HG03060 (cell line): Measurements from ENCODE around the gene GSK3B.

ENCODE experiments used
- ATAC-seq: cut with Tn5 transposase; IDR thresholded peaks from one replicate; pipeline ENCODE4 v1.9.1; 2021; ENCODE audit warnings: low read depth, moderate number of reproducible peaks; ENCODE audit not compliant: unreplicated experiment

The GSK3B gene

DNA sequence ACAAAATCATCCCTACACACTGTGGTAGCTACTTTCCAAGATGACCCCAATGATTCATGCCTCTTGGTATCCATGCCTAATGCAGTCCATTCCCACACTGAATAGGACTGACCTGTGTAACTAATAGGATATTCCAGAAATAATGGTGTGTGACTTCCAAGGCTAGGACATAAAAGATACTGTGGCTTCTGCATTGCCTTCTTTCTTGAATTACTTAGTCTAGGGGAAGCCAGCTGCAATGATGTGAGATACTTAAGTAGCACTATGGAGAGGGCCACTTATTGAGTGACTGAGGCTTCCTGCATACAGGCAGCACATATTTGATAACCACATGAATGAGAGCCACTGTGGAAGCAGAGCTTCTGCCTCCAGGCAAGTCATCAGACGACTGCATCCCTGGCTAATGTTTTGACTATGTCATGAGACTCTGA, 262.3 kb downstream of the GSK3B start:
- no peak for ATAC-seq

DNA sequence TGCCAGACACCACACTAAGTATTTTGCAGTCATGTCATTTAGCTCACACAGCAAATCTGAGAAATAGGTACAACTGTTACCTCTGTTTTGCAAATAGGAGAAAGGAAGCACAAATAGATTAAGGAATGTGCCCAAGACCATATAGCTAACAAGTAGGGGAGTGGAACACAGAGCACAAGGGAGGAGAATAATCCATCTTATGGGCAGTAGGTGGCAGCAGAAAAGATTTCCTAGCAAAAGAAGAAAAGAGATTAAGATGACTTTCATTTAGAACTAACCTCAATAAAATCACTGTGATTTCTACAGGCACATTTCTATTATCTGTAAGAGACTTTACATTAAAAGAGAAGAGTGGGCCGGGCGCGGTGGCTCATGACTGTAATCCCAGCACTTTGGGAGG, 263.2 kb downstream of the GSK3B start:
- ATAC-seq: no peak

DNA sequence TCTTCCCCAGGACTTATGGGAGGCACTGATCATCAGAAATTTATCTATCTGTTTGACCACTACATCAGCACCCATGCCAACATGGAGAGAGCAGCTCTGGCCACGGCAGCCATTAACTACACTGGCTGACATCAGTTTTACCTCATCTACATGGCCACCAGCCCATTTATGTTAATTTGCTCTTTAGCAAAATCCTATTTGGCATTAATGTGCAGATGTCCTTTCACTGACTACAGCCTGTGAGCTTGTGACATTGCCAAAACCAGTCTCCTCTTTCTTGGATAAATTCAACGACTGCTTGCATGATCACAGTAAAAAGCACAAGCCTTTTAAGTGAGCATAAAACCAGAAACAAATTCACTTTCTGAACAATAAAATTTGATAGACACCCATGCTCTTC, 264.8 kb downstream of the GSK3B start:
- ATAC-seq: no peak

DNA sequence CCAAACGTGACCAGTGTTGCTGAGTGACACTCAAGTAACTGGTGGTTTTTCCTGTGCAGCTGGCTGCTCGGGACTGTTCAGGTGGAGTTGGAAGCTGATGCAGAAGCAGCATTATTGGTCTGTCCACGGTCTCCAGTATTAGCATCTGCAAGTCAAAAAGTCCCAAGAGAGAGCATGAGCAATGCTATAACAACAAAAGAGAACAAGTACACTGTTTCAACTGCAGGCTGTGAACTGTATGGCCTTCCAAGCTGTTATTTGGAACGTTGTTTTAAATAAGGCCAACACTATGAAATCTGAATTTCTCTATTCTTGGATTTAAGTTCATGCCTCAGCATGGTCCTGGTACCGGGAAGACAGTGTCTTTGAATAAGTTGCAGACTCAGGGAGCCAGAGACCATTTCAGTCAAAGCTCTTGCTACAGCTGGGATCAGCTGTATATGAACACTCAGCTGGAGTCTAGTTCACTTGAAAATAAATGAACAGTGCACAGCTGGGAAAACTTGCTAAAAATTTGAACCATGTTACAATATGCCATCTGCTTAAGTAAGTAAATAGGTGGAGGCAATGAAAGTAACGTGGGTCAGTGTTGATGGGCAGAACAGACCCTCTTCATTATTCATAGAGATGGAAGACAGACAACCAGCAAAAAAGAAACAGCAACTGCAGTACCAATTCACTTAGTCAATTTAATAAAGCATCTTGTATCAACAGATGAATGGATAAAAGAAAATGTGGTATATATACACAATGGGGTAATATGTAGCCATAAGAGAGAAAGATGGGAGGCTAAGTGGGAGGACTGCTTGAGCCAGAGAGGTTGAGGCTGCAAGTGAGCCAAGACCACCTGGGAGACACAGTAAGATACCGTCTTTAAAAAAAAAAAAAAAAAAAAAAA, 267.3 kb downstream of the GSK3B start:
- ATAC-seq: no peak

DNA sequence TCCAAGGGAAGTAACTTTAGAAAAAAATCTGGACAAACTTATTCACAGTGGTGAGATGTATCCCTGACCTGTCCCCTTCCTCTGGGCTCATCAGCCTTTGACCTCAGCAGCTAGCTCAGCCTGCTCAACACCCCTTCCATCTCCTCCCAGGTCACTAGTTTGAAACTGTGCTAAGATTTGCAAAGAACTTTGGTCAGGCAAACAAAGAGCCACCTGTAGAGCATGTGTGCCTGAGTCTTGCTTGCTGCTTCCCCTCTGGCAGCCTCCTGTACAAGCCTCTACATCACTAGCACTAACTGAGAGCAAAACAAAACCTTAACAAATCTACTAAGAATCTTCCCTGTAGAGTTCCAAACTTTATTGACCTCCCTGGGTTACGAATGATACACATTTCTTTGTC, 268.4 kb downstream of the GSK3B start:
- no peak for ATAC-seq

DNA sequence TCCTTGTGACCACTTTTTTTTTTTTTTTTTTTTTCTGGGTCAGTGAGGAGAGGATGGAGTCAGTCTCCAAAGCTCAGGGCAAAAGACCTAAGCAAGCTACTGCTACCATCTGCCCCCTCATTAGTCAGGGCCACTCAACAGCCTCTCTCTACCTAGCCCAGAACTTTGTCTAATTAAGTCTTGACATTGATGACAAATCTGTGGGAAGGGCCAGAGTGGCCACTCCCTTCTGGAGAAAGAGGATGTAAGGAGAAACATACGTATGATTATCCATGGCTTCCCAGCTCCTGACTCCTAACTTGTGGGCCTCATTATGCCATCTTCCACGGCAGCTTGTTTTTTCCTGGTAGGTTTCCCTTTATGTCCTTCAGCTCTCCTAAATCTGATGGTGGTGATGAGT, 274.4 kb downstream of the GSK3B start:
- no peak for ATAC-seq

DNA sequence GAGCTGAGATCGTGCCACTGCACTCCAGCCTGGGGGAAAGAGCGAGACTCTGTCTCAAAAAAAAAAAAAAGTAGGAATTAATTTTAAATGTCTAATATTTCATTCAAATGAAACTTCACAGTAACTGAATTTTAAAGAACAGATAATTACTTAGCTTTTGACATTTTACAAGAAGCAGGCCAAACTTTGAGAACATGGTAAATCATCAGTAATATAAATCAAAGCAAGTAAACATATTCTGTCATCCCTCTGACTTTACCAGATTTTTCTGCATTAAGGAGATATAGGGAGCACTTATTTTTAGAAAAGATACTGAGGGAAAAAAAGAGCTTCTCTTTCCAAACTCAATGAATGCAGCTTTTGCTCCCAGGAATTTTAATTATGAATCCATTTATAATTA, 275.3 kb downstream of the GSK3B start:
- ATAC-seq: no peak

DNA sequence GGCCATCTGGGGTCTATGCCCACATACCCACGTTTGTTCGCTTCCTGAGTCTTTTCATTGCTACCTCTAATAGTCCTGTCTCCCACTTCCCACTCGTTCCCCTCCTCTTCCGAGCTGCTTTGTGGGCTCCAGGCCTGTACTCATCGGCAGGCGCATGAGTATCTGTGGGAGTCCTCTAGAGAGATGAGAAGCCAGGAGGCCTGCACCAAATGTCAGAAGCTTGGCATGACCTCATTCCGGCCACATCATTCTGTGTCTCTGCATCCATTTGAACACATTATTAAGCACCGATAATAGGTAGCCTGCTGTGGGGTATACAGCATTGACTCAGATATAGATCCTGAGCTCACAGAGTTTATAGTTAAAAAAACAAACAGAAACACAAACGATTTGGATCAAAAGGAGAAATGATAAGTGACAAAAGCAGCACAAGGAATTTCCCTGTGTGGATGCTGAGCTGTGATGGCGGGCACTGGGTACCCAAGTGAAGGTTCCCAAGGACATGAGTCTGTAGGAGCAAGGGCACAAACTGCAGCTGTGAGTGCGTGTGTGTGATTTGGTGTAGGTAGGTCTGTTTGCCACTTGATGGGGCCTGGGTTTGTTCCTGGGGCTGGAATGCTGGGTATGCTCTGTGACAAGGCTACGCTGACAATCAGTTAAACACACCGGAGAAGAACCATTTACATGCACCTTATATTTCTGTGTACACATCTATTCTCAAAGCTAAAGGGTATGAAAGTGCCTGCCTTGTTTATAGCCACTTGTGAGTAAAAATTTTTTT, 276.5 kb downstream of the GSK3B start:
- ATAC-seq: no peak

DNA sequence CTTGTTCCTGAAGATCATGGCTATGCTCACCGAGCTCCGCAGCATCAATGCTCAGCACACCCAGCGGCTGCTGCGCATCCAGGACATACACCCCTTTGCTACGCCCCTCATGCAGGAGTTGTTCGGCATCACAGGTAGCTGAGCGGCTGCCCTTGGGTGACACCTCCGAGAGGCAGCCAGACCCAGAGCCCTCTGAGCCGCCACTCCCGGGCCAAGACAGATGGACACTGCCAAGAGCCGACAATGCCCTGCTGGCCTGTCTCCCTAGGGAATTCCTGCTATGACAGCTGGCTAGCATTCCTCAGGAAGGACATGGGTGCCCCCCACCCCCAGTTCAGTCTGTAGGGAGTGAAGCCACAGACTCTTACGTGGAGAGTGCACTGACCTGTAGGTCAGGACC, 277.2 kb downstream of the GSK3B start:
- no peak for ATAC-seq

DNA sequence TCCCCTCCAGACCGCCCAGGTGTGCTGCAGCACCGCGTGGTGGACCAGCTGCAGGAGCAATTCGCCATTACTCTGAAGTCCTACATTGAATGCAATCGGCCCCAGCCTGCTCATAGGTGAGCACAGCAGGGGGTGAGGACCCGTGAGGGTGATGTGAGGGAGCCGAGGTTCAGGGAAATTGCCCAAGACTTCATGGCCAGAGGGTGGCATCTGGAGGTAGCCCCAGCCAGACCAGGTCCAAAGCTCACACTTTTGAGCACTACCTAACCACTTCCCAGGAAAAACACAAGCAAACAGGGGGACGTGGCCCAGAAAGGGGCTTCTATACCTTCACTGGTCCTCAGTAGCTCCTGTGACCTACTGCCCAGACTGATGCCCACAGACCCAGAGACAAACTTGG, 278.5 kb downstream of the GSK3B start:
- no peak for ATAC-seq

DNA sequence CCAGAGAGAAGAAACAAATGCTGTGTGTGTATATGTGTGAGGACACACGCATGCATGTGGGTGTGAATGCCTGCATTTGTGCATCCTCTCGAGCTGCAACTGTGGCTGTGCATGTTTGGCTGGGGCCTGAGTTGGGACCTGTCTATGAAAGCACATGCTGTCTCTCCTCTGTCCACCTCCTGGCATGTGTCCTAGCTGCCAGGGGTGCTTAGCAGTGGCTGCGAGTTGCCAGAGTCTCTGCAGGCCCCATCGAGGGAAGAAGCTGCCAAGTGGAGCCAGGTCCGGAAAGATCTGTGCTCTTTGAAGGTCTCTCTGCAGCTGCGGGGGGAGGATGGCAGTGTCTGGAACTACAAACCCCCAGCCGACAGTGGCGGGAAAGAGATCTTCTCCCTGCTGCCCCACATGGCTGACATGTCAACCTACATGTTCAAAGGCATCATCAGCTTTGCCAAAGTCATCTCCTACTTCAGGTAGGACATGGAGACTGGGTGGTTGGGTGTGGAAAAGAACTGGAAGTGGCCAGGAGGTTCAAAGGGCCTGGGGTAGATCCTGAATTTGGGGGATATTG, 281.7 kb downstream of the GSK3B start:
- ATAC-seq: no peak

DNA sequence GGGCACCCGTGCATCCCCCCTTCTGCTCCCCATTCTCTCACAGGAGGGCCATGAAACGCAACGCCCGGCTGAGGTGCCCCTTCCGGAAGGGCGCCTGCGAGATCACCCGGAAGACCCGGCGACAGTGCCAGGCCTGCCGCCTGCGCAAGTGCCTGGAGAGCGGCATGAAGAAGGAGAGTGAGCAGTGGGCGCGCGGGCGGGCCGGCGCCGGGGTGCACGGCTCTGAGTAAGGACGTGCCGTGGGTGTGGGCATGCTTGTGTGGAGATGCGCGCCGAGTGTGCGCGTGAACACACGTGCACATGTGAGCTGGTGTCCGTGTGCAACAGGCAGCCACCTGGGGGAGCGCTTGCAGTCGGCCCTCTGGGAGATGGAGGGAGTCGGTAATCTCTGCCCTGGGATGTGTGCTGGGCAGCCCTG, 284.2 kb downstream of the GSK3B start:
- peak; percentile 67 for ATAC-seq

DNA sequence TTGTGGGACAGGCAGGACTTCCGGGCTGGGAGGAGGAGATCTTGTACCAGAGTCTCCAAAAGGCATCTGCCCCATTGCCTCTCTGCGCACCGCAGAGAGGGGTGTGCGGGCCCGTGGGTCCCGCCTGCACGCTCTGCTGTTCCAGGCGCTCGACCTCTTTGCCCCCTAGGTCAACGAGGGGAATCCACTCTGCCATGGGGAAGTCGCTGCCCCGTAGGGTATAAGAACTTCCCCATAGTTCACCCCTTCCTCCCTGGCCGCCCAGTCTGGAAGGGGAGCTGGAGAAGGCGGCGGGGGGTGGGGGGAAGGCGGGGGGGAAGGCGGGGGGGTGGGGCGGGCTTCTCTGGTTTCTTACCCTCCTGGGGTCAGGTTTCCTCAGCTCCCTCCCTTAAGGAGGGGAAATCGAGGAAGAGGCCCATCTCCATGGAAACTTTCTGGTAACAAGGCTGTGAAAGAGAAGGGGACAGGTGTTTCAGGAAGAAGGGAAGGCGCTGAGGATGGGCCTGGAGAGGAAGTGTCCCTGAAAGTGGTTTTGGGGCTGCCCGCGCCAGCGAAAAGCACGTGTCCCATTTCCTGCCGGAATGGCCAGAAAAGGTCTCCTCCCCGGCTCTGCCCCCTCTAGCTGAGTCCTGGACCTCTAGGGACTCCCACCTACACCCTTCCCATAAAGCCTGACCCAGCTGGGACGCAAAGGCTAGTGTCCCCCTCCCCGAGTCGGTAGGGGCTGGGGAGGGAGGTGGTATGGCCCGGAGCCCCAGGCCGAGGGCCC, 284.8 kb downstream of the GSK3B start:
- peak; percentile 13 for ATAC-seq

DNA sequence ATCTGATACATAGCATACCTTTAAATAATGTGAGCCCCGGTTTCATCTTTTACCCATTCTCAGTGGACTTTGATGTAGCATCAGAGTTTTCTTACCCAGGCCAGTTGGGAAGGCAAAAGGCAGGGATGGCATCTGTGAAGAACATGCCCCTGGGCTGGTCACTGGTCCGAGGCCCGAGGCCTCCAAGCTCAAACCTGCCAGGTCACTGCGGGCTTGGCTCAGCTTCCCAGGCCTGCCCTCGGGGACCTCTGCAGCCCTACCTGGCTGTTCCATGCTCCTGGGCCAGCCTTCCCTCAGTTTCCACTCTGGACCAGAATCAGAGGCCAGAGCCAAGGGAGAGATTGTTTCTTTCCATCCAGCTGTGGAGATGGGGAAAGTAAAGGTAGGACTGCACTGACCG, 285.4 kb downstream of the GSK3B start:
- ATAC-seq: no peak

DNA sequence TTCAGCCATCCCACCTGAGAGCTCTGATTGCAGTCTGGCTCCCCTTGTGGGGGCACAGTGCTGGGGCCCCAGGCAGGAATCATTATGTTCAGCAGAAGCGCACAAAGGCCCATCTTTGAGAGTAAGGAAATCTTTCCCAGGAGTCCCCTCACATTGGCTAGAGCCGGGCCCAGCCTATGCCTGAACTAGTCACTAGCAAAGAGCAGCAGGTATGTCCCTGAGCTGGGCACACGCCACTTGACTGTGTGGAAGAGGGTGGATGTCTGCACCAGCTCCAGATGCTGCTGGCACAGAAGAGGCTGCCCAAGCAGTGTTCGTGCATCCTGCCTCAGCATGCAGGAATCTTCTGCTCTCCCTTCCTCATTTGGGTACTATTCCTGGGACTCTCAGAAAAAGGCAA, 286.0 kb downstream of the GSK3B start:
- no peak for ATAC-seq

DNA sequence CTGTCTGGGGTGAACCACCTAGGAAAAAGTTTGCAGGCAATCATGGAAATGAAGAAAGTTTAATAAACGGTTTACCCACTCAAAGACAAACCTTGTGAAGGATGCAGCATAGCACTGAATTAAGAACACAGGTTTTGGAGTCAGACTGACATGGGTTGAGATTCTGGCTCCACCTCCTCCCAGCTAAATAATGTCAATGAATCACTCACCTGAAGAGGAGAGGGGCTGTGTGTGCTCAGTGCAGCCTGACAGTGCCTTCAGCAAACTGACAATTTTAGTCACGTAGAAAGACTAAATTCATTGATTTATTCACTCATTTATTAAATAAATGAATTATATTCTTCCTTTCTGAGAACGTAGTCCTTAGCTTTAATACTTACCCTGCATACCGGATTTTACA, 293.4 kb downstream of the GSK3B start:
- ATAC-seq: no peak

DNA sequence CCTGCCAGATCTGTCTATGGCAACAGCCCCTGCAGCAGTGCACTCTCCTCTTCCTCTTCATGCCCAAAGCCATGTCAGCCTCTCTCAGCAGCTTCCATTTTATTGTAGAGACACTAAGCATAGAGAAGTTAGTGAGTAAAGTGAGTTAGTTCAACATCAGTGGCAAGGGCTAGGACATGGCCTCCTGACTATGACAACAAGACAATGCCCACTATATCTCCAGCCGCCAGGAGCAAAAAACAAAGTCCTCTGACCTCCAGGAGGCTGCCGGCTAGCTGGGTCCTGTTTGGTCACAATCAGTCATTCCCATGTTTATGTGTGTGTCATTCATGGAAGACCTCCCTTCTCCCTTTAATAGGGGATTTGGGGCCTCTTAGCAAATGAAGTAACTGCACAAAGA, 297.5 kb downstream of the GSK3B start:
- no peak for ATAC-seq

DNA sequence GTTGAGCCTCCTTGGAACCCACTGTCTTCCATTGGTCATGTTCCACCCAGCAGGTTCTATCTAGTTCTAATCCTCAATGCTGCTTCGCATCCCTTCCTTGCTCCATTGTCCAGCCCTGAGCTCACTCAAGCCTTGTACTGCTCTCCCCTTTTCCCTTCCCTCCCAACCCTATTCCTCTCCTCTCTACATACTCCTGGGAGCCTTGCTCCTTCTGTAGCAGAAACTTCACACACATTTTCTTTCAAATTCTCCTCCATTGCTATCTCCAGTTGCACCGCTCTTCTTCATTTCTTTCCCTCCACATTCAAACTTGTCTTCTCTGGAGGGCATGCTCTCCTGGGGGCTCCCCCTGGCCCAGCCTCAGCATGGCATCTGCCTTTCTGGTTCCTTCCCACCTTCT, 297.9 kb downstream of the GSK3B start:
- no peak for ATAC-seq

DNA sequence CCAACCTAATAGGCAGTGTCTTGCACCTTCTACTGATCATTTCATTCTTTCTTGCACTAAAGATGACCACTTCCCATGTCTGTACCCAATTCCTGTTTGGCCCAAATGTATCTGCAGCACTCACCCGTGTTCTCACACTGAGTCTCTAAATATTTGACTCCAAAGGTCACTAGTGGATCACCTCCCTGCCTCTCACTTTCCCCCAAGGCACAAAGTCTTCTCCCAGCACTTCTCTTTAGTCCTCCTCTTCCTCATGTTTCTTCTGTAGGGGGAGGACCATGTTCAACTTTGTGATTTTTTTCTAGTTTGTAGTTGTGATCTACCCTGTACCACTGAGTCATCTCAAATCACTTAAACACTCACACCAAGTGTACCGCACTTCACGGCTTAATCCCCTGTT, 298.4 kb downstream of the GSK3B start:
- ATAC-seq: no peak

DNA sequence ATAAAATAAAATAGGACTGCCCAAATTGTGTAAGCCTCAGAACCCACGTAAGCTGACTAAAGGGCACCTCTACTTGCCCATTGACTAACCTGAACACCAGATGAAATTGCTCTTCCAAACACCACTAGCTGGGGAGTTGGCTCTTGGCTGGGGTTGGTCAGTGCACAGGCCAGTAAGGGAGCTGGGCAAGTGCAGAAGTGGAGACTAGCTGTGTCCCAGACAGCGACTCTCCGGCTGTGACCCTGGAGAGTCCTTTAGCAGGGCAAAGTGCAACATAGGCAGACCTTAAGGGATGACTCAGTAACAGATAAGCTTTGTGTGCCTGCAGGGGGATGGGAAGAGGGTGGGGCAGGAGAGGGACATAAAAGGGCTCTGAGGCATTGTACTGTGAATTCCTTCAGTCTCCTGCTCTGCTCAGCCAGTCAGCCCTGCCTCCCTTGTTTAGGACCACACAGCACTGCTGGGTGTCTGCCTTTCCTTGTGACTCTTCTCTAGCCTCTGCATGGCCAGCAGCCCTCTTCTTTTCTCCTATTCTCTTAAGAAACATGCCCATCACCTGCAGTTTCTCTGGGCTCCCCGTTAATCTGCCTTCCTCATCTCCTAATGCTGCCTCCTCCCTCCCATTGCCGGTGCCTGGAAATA, 299.2 kb downstream of the GSK3B start:
- ATAC-seq: no peak
